GM03348 (cell line): ENCODE results near the gene PBX4.

ENCODE experiments used
- DNase-seq: peaks from one replicate; pipeline ENCODE4 v3.0.0; 2012; ENCODE audit warnings: low spot score

Gene PBX4

GRCh38 chr19:19540064-19540714, 78.3 kb downstream of the PBX4 start:
- peak; percentile 85 for DNase-seq

DNA sequence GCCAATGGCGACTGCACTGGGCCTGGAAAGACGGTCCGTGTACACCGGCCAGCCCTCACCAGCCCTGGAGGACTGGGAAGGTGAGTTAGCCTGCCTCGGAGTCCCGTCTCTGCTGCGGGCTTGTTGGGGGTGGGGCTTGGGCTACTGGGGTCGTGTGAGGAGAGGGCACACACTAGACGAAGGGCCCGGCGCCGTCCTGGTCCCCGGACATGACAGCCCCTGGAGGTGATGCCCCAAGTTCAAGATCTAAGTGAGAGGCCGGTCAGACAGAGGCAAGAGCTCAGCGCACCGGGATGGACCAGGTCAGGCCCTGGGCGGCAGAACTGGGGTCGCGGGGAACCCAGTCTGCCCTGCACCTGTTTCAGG, 78.8 kb downstream of the PBX4 start:
- no peak for DNase-seq

DNA sequence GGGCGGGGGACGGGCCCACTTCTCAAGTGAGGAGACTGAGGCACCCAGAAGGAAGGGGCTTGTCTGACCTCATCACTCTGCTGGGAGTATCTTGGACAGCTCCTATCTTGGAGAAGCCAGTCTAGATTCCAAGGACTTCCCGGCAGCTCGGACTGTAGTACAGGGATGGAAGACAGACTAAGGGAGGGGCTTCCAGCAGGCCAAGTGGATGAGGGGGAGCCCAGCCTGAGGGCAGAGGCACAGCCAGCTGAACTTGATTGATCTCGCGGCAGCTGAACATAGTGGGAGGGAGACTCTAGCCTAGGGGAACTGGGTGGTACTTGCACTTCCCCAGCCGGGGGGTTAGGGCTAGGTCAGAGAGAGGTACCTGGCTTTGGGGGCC, 79.7 kb downstream of the PBX4 start:
- no peak for DNase-seq

DNA sequence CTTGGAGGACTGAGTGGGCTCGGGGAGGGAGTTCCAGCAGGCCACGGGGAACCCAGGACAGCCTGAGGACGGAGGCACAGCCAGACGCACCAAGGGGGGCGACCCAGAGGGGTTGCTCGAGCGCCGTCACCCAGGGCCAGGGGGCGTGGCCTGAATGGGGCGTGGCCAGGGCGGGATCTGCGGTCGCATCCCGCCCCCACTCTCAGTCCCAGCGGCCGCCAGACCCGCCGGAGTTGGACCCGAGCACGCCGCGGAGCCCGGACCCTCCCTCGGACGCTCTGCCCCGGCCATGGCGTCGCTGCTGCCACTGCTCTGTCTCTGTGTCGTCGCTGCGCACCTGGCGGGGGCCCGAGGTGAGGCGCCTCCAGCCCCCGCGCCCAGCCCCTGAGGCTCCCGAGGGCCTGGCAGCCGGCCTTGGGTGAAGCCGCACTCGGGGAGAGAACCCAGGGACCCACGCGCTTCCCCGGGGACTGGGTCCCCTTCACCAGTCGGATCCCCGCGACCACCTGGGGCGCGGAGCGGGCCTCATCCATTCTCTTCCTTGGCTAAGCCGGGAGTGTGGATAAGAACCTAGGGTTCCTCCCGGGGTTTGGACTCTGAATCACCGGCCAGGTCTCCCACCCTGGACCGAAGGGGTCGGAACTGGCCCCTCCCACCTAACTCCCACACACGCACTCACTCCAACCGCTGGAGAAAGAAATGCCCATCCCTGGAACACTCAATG, 80.3 kb downstream of the PBX4 start, which contains the start of gene CILP2:
CILP2 (plus strand) TSS at position 205 of the 724 bp plus-strand sequence; CDS start at position 290, 85 bp downstream.
- peak; percentile 84 for DNase-seq

GRCh38 chr19:19537075-19538048, 81.1 kb downstream of the PBX4 start:
- DNase-seq, result peak; percentile 42

DNA sequence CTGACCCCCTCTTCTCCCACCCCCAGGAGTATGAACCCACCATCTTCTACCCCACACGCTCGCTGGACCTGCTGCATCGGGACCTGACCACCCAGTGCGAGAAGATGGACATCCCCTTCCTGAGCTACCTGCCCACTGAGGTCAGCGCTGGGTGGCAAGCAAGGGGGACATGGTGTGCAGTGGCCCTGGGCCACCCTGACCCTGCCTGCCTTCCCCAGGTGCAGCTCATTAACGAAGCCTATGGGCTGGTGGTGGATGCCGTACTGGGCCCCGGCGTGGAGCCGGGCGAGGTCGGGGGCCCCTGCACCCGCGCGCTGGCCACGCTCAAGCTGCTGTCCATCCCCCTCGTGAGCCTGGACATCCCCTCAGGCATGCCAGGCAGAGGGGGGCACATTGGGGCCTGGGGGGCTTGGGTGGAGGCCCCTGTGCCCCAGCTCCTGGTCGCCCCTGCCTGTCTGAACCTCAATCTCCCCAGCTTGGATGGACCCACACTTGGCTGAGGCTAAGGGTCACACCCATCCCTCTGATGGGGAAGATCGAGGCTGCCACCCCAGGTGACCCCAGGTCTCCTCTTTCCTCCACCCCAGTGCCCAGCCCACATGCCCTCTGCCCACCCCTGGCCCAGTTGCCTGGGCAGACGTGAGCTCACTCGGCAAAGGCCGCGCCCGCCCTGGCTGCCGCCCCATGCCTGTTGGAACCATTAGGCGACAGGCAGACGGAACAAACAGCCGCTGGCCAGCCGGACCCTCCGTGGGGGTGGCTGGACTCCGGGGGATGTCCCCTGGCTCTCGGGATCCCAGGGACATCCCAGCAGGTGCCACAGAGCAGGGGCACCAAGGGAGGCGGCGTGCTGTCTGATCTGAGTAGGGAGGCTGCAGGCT, 82.9 kb downstream of the PBX4 start:
- no peak for DNase-seq

GRCh38 chr19:19534556-19535265, 83.8 kb downstream of the PBX4 start:
- no peak for DNase-seq

DNA sequence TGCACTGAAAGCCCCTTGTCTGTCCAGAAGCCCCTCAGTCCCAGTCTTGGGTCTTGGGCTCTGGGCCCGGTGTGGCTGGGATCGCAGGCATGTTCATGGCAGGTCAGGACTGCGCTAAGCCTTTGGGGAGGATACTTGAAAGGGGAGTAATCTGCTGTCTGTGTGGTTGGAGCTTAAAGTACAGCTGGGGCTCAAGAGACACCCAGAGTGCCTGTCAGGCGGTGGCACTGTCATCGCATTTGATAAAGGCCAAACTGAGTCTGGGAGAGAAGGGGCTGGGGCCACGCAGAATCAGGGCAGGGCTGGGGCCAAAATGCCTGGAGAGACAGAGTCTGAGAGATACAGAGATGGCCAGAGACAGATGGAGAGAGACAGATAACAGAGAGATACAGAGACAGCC, 84.6 kb downstream of the PBX4 start:
- no peak for DNase-seq

DNA sequence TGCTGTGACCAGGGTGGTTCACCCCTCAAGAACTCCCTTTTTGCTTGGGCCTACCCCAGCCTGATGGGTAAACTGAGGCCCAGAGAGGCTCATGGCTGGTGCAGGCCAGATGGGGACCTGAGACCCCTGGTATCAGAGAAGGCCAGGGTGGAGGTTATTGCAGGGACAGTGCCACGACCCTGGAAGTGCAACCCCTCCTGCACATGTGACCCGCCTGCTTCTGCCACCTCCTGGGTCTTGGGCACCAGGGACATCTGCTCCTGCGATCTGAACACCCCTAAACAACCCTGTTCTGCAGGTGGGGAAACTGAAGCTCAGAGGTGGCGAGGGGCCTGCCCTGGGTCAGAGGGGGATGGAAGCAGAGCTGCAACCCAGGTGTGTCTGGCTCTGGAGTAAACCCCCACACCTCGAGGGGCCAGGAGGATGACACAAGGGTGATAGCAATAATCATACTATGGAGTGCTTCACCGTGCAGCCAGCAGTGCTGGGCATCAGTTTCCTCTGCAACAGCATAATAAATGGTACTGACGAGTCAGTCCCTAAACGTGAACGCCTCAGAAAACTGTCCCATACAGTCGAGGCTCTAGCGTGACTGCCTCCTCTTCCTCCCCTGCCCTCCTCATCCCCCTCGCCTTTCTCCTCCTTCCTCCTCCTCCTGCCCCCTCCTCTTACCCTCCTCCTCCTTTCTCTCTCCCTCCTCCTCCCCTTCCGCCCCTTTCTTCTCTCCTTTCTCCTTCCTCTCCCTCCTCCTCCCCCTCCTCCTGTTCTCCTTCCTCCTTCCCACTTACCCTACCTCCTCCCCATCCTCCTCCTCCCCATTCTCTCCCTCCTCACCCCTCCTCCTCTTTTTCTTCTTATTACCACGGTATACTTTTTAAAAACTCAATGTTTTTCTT, 85.4 kb downstream of the PBX4 start:
- no peak for DNase-seq

DNA sequence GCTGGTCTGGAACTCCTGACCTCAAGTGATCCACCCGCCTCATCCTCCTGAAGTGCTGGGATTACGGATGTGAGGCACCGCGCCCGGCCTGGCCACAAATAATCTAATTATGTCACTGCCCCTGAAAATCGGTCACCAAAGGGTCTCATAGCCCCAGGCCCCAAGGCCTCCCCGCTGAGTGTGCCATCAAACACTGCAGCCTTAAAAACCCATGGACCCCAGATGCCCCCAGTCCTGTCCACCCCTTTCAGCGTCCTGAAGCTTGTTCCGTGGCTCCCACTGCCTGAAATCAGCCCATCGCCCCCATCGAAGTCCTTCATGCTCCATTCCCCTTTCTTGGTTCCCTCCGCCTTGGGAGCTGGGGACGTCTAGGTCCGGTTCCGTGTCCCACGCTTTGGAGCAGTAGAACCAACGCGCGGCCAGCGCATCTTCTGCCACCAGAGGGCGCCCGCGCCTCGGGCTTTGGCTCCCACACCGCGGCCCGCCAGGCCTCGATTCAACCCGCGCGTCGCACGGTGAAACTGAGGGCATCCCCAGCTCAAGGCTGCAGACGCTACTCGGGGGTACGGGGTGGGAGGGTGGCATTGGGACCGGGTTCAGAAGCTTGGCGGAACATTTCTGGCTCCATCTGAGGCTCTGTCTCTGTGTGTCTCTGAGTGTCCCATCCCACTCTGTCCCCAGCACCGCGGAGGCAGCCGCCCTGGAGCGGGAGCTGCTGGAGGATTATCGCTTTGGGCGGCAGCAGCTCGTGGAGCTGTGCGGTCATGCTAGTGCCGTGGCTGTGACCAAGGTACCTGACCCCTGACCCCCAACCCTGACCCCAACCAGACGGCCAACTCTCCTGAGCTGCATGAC, 86.3 kb downstream of the PBX4 start:
- peak; percentile 93 for DNase-seq

GRCh38 chr19:19530889-19531288, 87.6 kb downstream of the PBX4 start:
- DNase-seq, result no peak

GRCh38 chr19:19530423-19530804, 88.1 kb downstream of the PBX4 start:
- DNase-seq, result peak; percentile 61

DNA sequence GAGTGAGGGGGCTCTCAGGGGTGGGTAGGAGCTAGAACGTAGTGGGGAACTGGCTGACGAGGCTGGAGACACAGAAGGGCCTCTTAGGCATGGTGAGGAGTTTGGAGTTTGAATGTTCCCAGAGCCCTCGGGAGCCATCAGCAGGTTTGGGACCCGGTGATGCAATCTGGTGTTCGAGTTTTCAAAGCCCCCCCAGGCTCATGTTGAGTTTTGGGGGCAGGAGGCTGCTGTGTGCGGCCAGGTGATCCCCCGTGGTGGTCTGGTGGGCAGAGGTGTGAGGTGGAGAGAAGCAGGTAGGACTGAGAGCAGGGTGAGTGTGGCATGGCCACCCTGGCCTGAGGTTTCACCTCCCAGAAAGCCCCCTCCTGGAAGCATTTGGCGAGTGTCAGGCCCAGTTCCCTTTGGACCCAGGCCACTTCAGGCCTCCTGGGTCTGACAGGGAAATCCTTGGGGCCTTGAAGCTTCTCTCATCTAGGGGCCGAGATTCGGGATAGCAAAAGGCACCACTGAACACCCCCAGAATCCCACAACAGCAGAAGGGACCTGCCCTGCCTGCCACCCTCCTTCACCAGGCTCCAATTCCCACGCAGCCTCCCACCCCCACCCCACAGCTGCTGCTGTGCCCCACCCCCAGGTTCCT, 88.6 kb downstream of the PBX4 start:
- DNase-seq, result no peak

DNA sequence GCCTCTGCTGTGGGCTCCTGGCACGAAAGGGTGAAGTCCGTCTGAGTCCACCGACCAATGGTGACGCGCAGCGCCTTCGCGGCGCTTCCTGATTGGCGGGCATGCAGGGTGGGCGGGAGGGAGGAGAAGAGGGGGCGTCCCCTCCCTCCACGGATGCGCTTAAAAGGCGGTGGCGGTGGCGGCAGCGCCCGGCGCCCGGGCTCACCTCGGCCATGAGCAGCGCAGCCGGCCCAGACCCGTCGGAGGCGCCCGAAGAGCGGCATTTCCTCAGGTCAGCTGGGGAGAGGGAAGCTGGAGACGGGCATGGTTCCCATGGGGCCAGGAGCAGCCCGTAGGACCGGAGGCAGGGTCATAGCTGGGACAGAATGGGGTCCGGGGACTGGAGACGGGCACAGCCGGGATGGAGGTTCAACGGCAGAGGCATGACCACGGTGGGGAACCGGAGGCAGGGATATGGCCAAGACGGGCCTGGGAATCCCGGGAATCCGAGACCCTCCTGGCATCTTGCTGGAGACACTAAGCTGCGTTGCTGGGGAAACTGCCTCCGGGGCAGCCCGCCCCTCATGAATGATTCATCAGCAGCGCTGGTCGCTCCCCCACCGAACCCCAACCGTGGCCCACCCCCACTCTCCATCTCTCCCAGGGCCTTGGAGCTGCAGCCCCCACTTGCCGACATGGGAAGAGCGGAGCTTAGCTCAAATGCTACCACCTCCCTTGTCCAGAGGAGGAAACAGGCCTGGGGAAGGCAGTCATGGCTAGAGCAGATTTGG, 89.6 kb downstream of the PBX4 start, which contains the start of gene YJEFN3:
YJEFN3 (plus strand) TSS at position 191 of the 770 bp plus-strand sequence; CDS start at position 213, 22 bp downstream.
- no peak for DNase-seq

DNA sequence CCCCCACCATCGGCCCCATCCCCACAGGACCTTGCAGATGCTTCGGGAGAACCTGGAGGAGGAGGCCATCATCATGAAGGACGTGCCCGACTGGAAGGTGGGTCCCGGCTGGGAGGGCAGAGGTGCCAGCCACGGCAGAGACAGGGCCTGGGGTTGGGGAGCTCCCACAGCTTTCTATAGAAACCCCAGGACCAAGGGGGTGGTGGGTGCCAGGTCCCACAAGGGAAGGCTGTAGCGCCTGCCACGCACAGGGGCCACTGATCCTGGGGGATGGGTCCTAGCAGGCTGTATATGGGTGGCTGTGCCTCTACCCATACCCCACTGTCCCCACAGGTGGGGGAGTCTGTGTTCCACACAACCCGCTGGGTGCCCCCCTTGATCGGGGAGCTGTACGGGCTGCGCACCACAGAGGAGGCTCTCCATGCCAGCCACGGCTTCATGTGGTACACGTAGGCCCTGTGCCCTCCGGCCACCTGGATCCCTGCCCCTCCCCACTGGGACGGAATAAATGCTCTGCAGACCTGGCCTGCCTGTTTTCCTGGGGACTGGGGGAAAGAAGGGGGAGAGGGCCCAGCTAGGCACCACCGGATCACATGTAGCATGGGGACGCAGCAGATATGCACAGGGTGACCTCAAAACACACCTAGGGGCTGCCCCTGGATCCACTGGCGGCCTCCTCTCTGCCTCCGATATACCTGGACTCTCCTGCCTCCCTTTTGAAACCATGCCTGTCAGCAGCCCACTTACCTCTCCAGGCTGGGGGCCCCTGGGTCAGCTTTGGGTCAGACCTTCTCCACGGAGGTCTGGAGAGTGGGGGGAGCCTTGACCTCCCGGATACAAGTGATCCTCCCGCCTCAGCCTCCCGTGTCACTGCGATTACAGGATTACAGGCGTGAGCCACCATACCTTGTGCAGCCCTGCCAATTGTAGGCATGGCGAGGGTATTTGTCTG, 90.5 kb downstream of the PBX4 start:
- no peak for DNase-seq

GRCh38 chr19:19527371-19527656, 91.2 kb downstream of the PBX4 start:
- no peak for DNase-seq
